Loucy (cell line): Measurements from ENCODE around the gene S1PR5.

Experiments used
- H2AFZ ChIP-seq: fragments of 200-600 bp; sonication (generic); 2 replicates; pipeline ENCODE4 v1.6.0; 2016; ENCODE audit warnings: antibody characterized with exemption, mild to moderate bottlenecking, low read length, moderate library complexity
- H3F3A ChIP-seq: fragments of 200-600 bp; 2 replicates; pipeline ENCODE4 v1.6.0; 2016; ENCODE audit warnings: antibody characterized with exemption, low read depth, mild to moderate bottlenecking
- H3K27me3 ChIP-seq: fragments of 200-600 bp; sonication (generic); 2 replicates; pipeline ENCODE4 v1.6.1; 2014; ENCODE audit warnings: low read length, mild to moderate bottlenecking; ENCODE audit not compliant: insufficient read depth, poor library complexity, severe bottlenecking
- H3K36me3 ChIP-seq: fragments of 200-600 bp; sonication (generic); 2 replicates; pipeline ENCODE4 v1.6.1; 2016; ENCODE audit warnings: low read length; ENCODE audit not compliant: insufficient read depth
- H3K4me1 ChIP-seq: fragments of 200-600 bp; sonication (generic); 2 replicates; pipeline ENCODE4 v1.5.1; 2014; ENCODE audit warnings: low read length, mild to moderate bottlenecking; ENCODE audit not compliant: insufficient read depth, poor library complexity, severe bottlenecking
- H3K4me2 ChIP-seq: fragments of 200-600 bp; sonication (generic); 2 replicates; pipeline ENCODE4 v1.6.0; 2014; ENCODE audit warnings: antibody characterized with exemption, low read length, low read depth, mild to moderate bottlenecking; ENCODE audit not compliant: poor library complexity, severe bottlenecking
- H3K4me3 ChIP-seq: fragments of 200-600 bp; sonication (generic); 2 replicates; pipeline ENCODE4 v1.5.1; 2014; ENCODE audit warnings: low read length, mild to moderate bottlenecking, mixed read lengths; ENCODE audit not compliant: poor library complexity, severe bottlenecking
- H3K79me2 ChIP-seq: fragments of 200-600 bp; sonication (generic); 2 replicates; pipeline ENCODE4 v1.6.1; 2014; ENCODE audit warnings: low read length; ENCODE audit not compliant: insufficient read depth
- H3K9ac ChIP-seq: fragments of 200-600 bp; sonication (generic); 2 replicates; pipeline ENCODE4 v1.6.0; 2014; ENCODE audit warnings: mild to moderate bottlenecking, low read depth, low read length, moderate library complexity; ENCODE audit not compliant: poor library complexity, severe bottlenecking
- H3K9me2 ChIP-seq: fragments of 200-600 bp; sonication (generic); replicated peaks from 2 replicates; pipeline ENCODE4 v1.6.1; 2016; ENCODE audit warnings: low read depth, low read length, mixed read lengths
- H3K9me3 ChIP-seq: fragments of 200-600 bp; sonication (generic); 2 replicates; pipeline ENCODE4 v1.6.1; 2014; ENCODE audit warnings: mild to moderate bottlenecking, antibody characterized with exemption, low read length, low read depth; ENCODE audit not compliant: insufficient read depth
- H4K20me1 ChIP-seq: fragments of 200-600 bp; sonication (generic); 2 replicates; pipeline ENCODE4 v1.6.0; 2014; ENCODE audit warnings: antibody characterized with exemption, low read length, mild to moderate bottlenecking; ENCODE audit not compliant: insufficient read depth, poor library complexity, severe bottlenecking
- EZH2phosphoT487 ChIP-seq: fragments of 200-600 bp; IDR thresholded peaks from 2 replicates; pipeline ENCODE4 v1.6.1; 2018; ENCODE audit warnings: antibody characterized with exemption, mild to moderate bottlenecking, moderate library complexity, borderline replicate concordance
- TF ChIP-seq, protein P1 (sequence below): fragments of 200-600 bp; sonication (generic); conservative IDR thresholded peaks from 2 replicates; pipeline ENCODE4 v1.5.1; 2014; ENCODE audit warnings: mild to moderate bottlenecking, antibody characterized with exemption, low read length

The S1PR5 gene

DNA sequence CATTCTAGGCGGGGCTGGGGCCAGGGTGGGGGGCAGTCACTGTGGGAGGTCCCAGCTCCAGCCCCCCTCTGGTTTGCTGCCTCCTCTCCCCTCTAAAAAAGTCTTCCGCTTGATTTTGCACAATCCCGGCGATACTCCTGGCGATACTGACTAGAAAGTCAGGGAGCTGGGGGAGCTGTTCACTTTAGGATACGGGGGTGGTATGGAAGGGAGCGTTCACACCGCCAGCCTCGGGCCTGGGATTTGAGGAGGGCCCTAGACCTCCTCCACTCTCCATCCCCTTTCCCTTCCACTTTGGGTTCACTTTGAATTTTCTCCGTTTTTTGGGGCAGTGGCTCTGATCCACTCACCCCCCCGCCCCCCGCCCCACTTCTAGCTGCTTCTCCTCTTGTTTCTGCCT is 49.1 kb downstream of the S1PR5 start:
- Histone ChIP-seq H3K9me3 (no peaks in the 10 kb centered on the region), H3K4me2 (no peak overlapping the region), H3K4me3 (no peak overlapping the region), H3K27me3 (no peaks in the 10 kb centered on the region), H3K79me2 (no peaks in the 10 kb centered on the region), H3K9ac (no peak overlapping the region), H3K36me3 (no peaks in the 10 kb centered on the region), H2AFZ (no peak overlapping the region), H3F3A (no peaks in the 10 kb centered on the region), H3K4me1 (no peaks in the 10 kb centered on the region), H3K9me2 (no peaks in the 10 kb centered on the region), H4K20me1 (no peaks in the 10 kb centered on the region)
- no peak for TF ChIP-seq EZH2phosphoT487
- TF ChIP-seq, protein P1, sequence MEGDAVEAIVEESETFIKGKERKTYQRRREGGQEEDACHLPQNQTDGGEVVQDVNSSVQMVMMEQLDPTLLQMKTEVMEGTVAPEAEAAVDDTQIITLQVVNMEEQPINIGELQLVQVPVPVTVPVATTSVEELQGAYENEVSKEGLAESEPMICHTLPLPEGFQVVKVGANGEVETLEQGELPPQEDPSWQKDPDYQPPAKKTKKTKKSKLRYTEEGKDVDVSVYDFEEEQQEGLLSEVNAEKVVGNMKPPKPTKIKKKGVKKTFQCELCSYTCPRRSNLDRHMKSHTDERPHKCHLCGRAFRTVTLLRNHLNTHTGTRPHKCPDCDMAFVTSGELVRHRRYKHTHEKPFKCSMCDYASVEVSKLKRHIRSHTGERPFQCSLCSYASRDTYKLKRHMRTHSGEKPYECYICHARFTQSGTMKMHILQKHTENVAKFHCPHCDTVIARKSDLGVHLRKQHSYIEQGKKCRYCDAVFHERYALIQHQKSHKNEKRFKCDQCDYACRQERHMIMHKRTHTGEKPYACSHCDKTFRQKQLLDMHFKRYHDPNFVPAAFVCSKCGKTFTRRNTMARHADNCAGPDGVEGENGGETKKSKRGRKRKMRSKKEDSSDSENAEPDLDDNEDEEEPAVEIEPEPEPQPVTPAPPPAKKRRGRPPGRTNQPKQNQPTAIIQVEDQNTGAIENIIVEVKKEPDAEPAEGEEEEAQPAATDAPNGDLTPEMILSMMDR: no peak

DNA sequence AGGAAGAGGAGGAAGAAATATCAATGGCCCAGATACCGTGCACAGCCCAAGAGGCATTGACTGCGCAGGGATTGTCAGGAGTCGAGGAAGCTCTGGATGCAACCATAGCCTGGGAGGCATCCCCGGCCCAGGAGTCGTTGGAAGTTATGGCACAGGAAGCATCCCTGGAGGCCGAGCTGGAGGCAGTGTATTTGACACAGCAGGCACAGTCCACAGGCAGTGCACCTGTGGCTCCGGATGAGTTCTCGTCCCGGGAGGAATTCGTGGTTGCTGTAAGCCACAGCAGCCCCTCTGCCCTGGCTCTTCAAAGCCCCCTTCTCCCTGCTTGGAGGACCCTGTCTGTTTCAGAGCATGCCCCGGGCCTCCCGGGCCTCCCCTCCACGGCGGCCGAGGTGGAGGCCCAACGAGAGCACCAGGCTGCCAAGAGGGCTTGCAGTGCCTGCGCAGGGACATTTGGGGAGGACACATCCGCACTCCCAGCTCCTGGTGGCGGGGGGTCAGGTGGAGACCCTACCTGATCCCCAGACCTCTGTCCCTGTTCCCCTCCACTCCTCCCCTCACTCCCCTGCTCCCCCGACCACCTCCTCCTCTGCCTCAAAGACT is 50.0 kb downstream of the S1PR5 start:
- H3K9me3 ChIP-seq: no peaks in the 10 kb centered on the region
- H2AFZ ChIP-seq: no peak overlapping the region
- no peaks in the 10 kb centered on the region for H3K9me2 ChIP-seq
- H3K36me3 ChIP-seq: no peaks in the 10 kb centered on the region
- H4K20me1 ChIP-seq: no peaks in the 10 kb centered on the region
- no peak overlapping the region for H3K4me3 ChIP-seq
- TF ChIP-seq EZH2phosphoT487: no peak
- TF ChIP-seq, protein P1: no peak
- H3K9ac ChIP-seq: no peak overlapping the region
- no peaks in the 10 kb centered on the region for H3F3A ChIP-seq
- no peaks in the 10 kb centered on the region for H3K27me3 ChIP-seq
- no peak overlapping the region for H3K4me2 ChIP-seq
- H3K4me1 ChIP-seq: no peaks in the 10 kb centered on the region
- H3K79me2 ChIP-seq: no peaks in the 10 kb centered on the region

DNA sequence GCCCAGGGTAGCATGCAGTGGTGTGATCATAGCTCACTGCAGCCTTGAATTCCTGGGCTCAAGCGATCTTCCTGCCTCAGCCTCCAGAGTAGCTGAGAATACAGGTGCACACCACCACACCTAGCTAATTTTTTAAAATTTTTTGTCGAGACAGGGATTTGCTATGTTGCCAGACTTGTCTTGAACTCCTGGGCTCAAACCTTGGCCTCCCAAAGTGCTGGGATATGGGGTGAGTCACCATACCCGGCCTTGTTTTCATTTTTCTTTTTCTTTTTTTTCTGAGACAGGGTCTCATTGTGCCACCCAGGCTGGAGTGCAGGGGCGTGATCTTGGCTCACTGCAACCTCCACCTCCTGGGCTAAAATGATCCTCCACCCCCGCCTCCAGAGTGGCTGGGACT is 52.8 kb downstream of the S1PR5 start:
- Histone ChIP-seq H3K79me2 (no peaks in the 10 kb centered on the region), H3K4me2 (no peak overlapping the region), H3K9ac (no peak overlapping the region), H3K27me3 (no peaks in the 10 kb centered on the region), H4K20me1 (no peaks in the 10 kb centered on the region), H3K4me1 (peaks cover 3% of the 10 kb centered on the region), H3K9me2 (no peaks in the 10 kb centered on the region), H3K36me3 (no peaks in the 10 kb centered on the region), H3K4me3 (no peak overlapping the region), H3F3A (no peaks in the 10 kb centered on the region), H3K9me3 (no peaks in the 10 kb centered on the region), H2AFZ (no peak overlapping the region)
- no peak for TF ChIP-seq EZH2phosphoT487
- TF ChIP-seq, protein P1: no peak
